Neural progenitor cell (in vitro differentiated cells): Measurements from ENCODE around the gene PPP3R1. TPM values are rescaled to one million over a fixed set of nuclear protein-coding genes. Genes with fewer than 3 reads are reported as not detected.

Experiments used
- DNase-seq: peaks from one replicate; pipeline ENCODE4 v3.0.0-alpha.2; 2016; ENCODE audit warnings: low spot score
- H2AFZ ChIP-seq: fragments of 200-600 bp; sonication (generic); replicated peaks from 2 replicates; pipeline ENCODE4 v1.6.1; 2016; ENCODE audit warnings: antibody characterized with exemption
- H3F3A ChIP-seq: fragments of 200-600 bp; sonication (generic); 2 replicates; pipeline ENCODE4 v1.6.1; 2016; ENCODE audit warnings: antibody characterized with exemption, low read depth
- H3K27ac ChIP-seq: fragments of 200-600 bp; sonication (generic); 2 replicates; pipeline ENCODE4 v1.5.1; 2016; ENCODE audit warnings: mild to moderate bottlenecking
- H3K27me3 ChIP-seq: fragments of 200-600 bp; sonication (generic); 2 replicates; pipeline ENCODE4 v1.6.1; 2016; ENCODE audit warnings: mild to moderate bottlenecking, moderate library complexity
- H3K36me3 ChIP-seq: fragments of 200-600 bp; sonication (generic); 2 replicates; pipeline ENCODE4 v1.5.1; 2016
- H3K4me1 ChIP-seq: fragments of 200-600 bp; sonication (generic); 2 replicates; pipeline ENCODE4 v1.6.1; 2016; ENCODE audit warnings: mixed run types
- H3K4me2 ChIP-seq: fragments of 200-600 bp; sonication (generic); 2 replicates; pipeline ENCODE4 v1.6.1; 2016
- H3K4me3 ChIP-seq: fragments of 200-600 bp; sonication (generic); 2 replicates; pipeline ENCODE4 v1.5.1; 2016
- H3K79me2 ChIP-seq: fragments of 200-600 bp; sonication (generic); 2 replicates; pipeline ENCODE4 v1.6.1; 2016; ENCODE audit warnings: low read depth
- H3K9ac ChIP-seq: fragments of 200-600 bp; sonication (generic); 2 replicates; pipeline ENCODE4 v1.6.1; 2016
- H3K9me3 ChIP-seq: fragments of 200-600 bp; sonication (generic); 2 replicates; pipeline ENCODE4 v1.5.1; 2016; ENCODE audit warnings: low read depth
- H4K20me1 ChIP-seq: fragments of 200-600 bp; sonication (generic); 2 replicates; pipeline ENCODE4 v1.6.1; 2016; ENCODE audit warnings: low read depth
- H3K27ac Mint-ChIP-seq: 3 replicates; pipeline ENCODE4 v1.8.0; 2021; ENCODE audit warnings: mixed read lengths
- H3K27me3 Mint-ChIP-seq: 2 replicates; pipeline ENCODE4 v1.8.0; 2022; ENCODE audit warnings: low read depth, mild to moderate bottlenecking, inconsistent platforms, moderate library complexity, mixed read lengths; ENCODE audit not compliant: insufficient read depth
- H3K36me3 Mint-ChIP-seq: 3 replicates; pipeline ENCODE4 v1.8.0; 2021; ENCODE audit warnings: mixed read lengths
- H3K4me1 Mint-ChIP-seq: 3 replicates; pipeline ENCODE4 v1.8.0; 2021; ENCODE audit warnings: mixed read lengths
- H3K4me3 Mint-ChIP-seq: 3 replicates; pipeline ENCODE4 v1.8.0; 2021; ENCODE audit warnings: mild to moderate bottlenecking, moderate library complexity, mixed read lengths
- H3K9me3 Mint-ChIP-seq: 3 replicates; pipeline ENCODE4 v1.8.0; 2020; ENCODE audit warnings: mixed read lengths
- CTCF ChIP-seq: fragments of 200-600 bp; sonication (generic); IDR thresholded peaks from 2 replicates; pipeline ENCODE4 v1.5.1; 2017; ENCODE audit warnings: antibody characterized with exemption, mild to moderate bottlenecking
- EZH2 ChIP-seq: fragments of 200-600 bp; sonication (generic); IDR thresholded peaks from 2 replicates; pipeline ENCODE4 v1.6.1; 2017; ENCODE audit warnings: antibody characterized with exemption, mild to moderate bottlenecking, moderate library complexity
- EZH2phosphoT487 ChIP-seq: fragments of 200-600 bp; sonication (generic); IDR thresholded peaks from 2 replicates; pipeline ENCODE4 v1.6.1; 2017; ENCODE audit warnings: antibody characterized with exemption
- total RNA-seq: library from RNA; depleted of rRNA; stranded (reverse); fragments of >200 nt; gene quantifications from 2 replicates; pipeline ENCODE4 v1.2.3, GENCODE V29; 2015; ENCODE audit warnings: low replicate concordance

The PPP3R1 gene
- total RNA-seq, 1 donor from 2014 or later: 41.4 TPM

GRCh38 chr2:68282811-68283418 is 30.6 kb upstream of the PPP3R1 start:
- Mint-ChIP-seq H3K27me3 (no peaks in the 10 kb centered on the region), H3K36me3 (no peaks in the 10 kb centered on the region), H3K9me3 (no peaks in the 10 kb centered on the region), H3K4me3 (no peak overlapping the region), H3K27ac (no peak overlapping the region), H3K4me1 (peaks cover 3% of the 10 kb centered on the region)
- no peaks in the 10 kb centered on the region for H3K4me1 ChIP-seq
- no peak overlapping the region for H3K4me2 ChIP-seq
- H3K79me2 ChIP-seq: no peaks in the 10 kb centered on the region
- peak; percentile 52 for DNase-seq
- no peaks in the 10 kb centered on the region for H3F3A ChIP-seq
- no peak overlapping the region for H3K4me3 ChIP-seq
- H3K9ac ChIP-seq: no peak overlapping the region
- peak; percentile 87 for TF ChIP-seq CTCF
- no peak for TF ChIP-seq EZH2phosphoT487
- no peak for TF ChIP-seq EZH2
- no peak overlapping the region for H2AFZ ChIP-seq
- no peaks in the 10 kb centered on the region for H3K36me3 ChIP-seq
- H3K9me3 ChIP-seq: no peaks in the 10 kb centered on the region
- no peak overlapping the region for H3K27ac ChIP-seq
- H3K27me3 ChIP-seq: no peaks in the 10 kb centered on the region
- no peaks in the 10 kb centered on the region for H4K20me1 ChIP-seq

- H3K4me2 ChIP-seq: no peak overlapping the region
- H2AFZ ChIP-seq: no peak overlapping the region
- H3K9me3 ChIP-seq: no peaks in the 10 kb centered on the region
- no peaks in the 10 kb centered on the region for H3K4me1 ChIP-seq
- no peaks in the 10 kb centered on the region for H3K36me3 ChIP-seq
- no peak for TF ChIP-seq EZH2phosphoT487
- TF ChIP-seq CTCF: no peak
- no peak for TF ChIP-seq EZH2
- DNase-seq: no peak
- Mint-ChIP-seq H3K4me3 (no peak overlapping the region), H3K4me1 (no peaks in the 10 kb centered on the region), H3K27ac (no peak overlapping the region), H3K36me3 (no peaks in the 10 kb centered on the region), H3K9me3 (no peaks in the 10 kb centered on the region), H3K27me3 (peaks cover 3% of the 10 kb centered on the region)
- no peak overlapping the region for H3K4me3 ChIP-seq
- H4K20me1 ChIP-seq: no peaks in the 10 kb centered on the region
- no peaks in the 10 kb centered on the region for H3K79me2 ChIP-seq
- H3K27me3 ChIP-seq: no peaks in the 10 kb centered on the region
- H3K27ac ChIP-seq: no peak overlapping the region
- no peaks in the 10 kb centered on the region for H3F3A ChIP-seq
- no peak overlapping the region for H3K9ac ChIP-seq
Observed at GRCh38 chr2:68280796-68281195, 28.5 kb upstream of the PPP3R1 start.

- Histone ChIP-seq H3K4me3 (no peak overlapping the region), H3K4me2 (no peak overlapping the region), H3K27me3 (no peaks in the 10 kb centered on the region), H3K9me3 (no peaks in the 10 kb centered on the region), H4K20me1 (no peaks in the 10 kb centered on the region), H3K27ac (no peak overlapping the region), H3K9ac (no peak overlapping the region), H3K36me3 (no peaks in the 10 kb centered on the region), H2AFZ (no peak overlapping the region), H3K79me2 (no peaks in the 10 kb centered on the region), H3F3A (no peaks in the 10 kb centered on the region), H3K4me1 (no peaks in the 10 kb centered on the region)
- no peak for DNase-seq
- peaks cover 3% of the 10 kb centered on the region for H3K27me3 Mint-ChIP-seq
- H3K27ac Mint-ChIP-seq: no peak overlapping the region
- H3K4me1 Mint-ChIP-seq: no peaks in the 10 kb centered on the region
- H3K36me3 Mint-ChIP-seq: no peaks in the 10 kb centered on the region
- no peak overlapping the region for H3K4me3 Mint-ChIP-seq
- H3K9me3 Mint-ChIP-seq: no peaks in the 10 kb centered on the region
- no peak for TF ChIP-seq EZH2
- no peak for TF ChIP-seq CTCF
- TF ChIP-seq EZH2phosphoT487: no peak
Observed at GRCh38 chr2:68280348-68280747, 28.0 kb upstream of the PPP3R1 start.
